Kidney (tissue), 14 donors: ENCODE results near the gene HSPG2. TPM values are rescaled to one million over a fixed set of nuclear protein-coding genes. Genes with fewer than 3 reads are reported as not detected.

Source experiments
- DNase-seq, 5 donors: peaks; one replicate each; pipeline ENCODE4 v3.0.0-alpha.2; 2013 to 2020
- FAIRE-seq: peaks from 2 replicates; lab custom pipeline; 2012; peaks lifted over from hg19 to GRCh38; lab: Jason Lieb, UNC
- H3K27ac ChIP-seq, 2 donors: one replicate each; pipeline ENCODE4 v1.7.0; 2013; ENCODE audit warnings: low read depth in 2 of 2, low read length in 2 of 2, inconsistent platforms in 1 of 2
- H3K27me3 ChIP-seq: one replicate; pipeline ENCODE4 v1.7.1; 2013; ENCODE audit warnings: low read length, inconsistent platforms; ENCODE audit not compliant: control insufficient read depth, insufficient read depth
- H3K36me3 ChIP-seq, 3 donors: one replicate each; pipeline versions ENCODE4 v1.7.0 to v1.7.1; 2013; ENCODE audit warnings: low read length in 3 of 3, control low read depth in 1 of 3, inconsistent platforms in 1 of 3; ENCODE audit not compliant: insufficient read depth in 3 of 3, control insufficient read depth in 2 of 3
- H3K4me1 ChIP-seq, 3 donors: one replicate each; pipeline versions ENCODE4 v1.7.0 to v1.7.1; 2013; ENCODE audit warnings: low read length in 3 of 3, inconsistent platforms in 1 of 3, low read depth in 1 of 3; ENCODE audit not compliant: control insufficient read depth in 2 of 3, insufficient read depth in 2 of 3
- H3K4me3 ChIP-seq, 3 donors: one replicate each; pipeline versions ENCODE4 v1.7.0 to v1.8.1; 2013; ENCODE audit warnings: low read length in 3 of 3, control low read depth in 1 of 3, inconsistent platforms in 1 of 3
- H3K9ac ChIP-seq, 3 donors: one replicate each; pipeline versions ENCODE4 v1.7.0 to v1.7.1; 2013; ENCODE audit warnings: low read length in 3 of 3, control low read depth in 1 of 3, inconsistent platforms in 1 of 3
- H3K9me3 ChIP-seq, 3 donors: one replicate each; pipeline versions ENCODE4 v1.7.0 to v1.7.1; 2013; ENCODE audit warnings: low read length in 3 of 3, control low read depth in 1 of 3, inconsistent platforms in 1 of 3; ENCODE audit not compliant: control insufficient read depth in 2 of 3, insufficient read depth in 1 of 3
- CTCF ChIP-seq: IDR thresholded peaks from 3 replicates; pipeline ENCODE4 v1.5.1; 2012; ENCODE audit warnings: mild to moderate bottlenecking, moderate library complexity, borderline replicate concordance; ENCODE audit not compliant: insufficient read depth; ENCODE audit errors: extremely low read depth
- intact Hi-C: fragments of 100-400 bp; cut with DNase I; formaldehyde crosslinking; loops from one replicate; pipeline ENCODE4 v1.11.1; 2022
- polyA plus RNA-seq: library from polyadenylated mRNA; stranded (reverse); fragments of 350-450 nt; fragmentation: Illumina TruSeq; extraction: RNeasy Lipid Tissue Mini Kit (QIAGEN cat#74804); gene quantifications from one replicate; pipeline ENCODE4 v1.2.3, GENCODE V29; 2014; ENCODE audit warnings: low read depth, low replicate concordance; ENCODE audit not compliant: insufficient read depth
- total RNA-seq: library from RNA; stranded (reverse); fragmentation: NEBNext Ultra II Directional; extraction: Animal tissue kit (Norgen Biotek cat#: 25700); gene quantifications from one replicate; pipeline ENCODE4 v1.2.1, GENCODE V29; 2021
- donor health status: control.
- donor health status: control.
- donor health status: control.
- donor health status: control.
- donor health status: control.
- donor health status: DM: yes; HTN: yes; CAD: no.
- donor health status: Normal renal cell carcinoma (clear cell type).

Gene HSPG2
- total and polyA plus RNA-seq, 2 donors from 2014 or later = 60.4 to 510 TPM

- DNase-seq (no peak), FAIRE-seq (no peak)
- Histone ChIP-seq H3K4me3 (no peak overlapping the region), H3K9ac (no peak overlapping the region), H3K4me1 (peaks cover 0 to 3% (median 0%) of the 10 kb centered on the region in 3 donors), H3K27ac (no peak overlapping the region), H3K27me3 (no peaks in the 10 kb centered on the region), H3K9me3 (no peaks in the 10 kb centered on the region), H3K36me3 (peaks cover 3 to 19% (median 6%) of the 10 kb centered on the region in 3 donors)
- intact Hi-C loops = no loop called here
- no peak for TF ChIP-seq CTCF
Measured at GRCh38 chr1:21866707-21867043, 70.4 kb downstream of the HSPG2 start.

GRCh38 chr1:21865943-21866706 lies 71.0 kb downstream of the HSPG2 start:
- intact Hi-C loops = no loop called here
- Histone ChIP-seq H3K27ac (no peak overlapping the region), H3K9ac (no peak overlapping the region), H3K4me3 (no peak overlapping the region), H3K4me1 (peaks cover 0 to 3% (median 0%) of the 10 kb centered on the region in 3 donors), H3K9me3 (no peaks in the 10 kb centered on the region), H3K27me3 (no peaks in the 10 kb centered on the region), H3K36me3 (peaks cover 5 to 21% (median 7%) of the 10 kb centered on the region in 3 donors)
- FAIRE-seq (no peak), DNase-seq (peak in 4 of 5 donors; percentile 57 to 74 (median 61))
- no peak for TF ChIP-seq CTCF

- Histone ChIP-seq H3K36me3 (peaks cover 5 to 27% (median 11%) of the 10 kb centered on the region in 3 donors), H3K4me3 (no peak overlapping the region)
Measured at GRCh38 chr1:21865609-21865942, 71.5 kb downstream of the HSPG2 start.

More at GRCh38 chr1:21865609-21865942, 71.5 kb downstream of the HSPG2 start:
- intact Hi-C loops = no loop called here
- no peak for TF ChIP-seq CTCF
- no peak overlapping the region for H3K9ac ChIP-seq
- H3K27me3 ChIP-seq = no peaks in the 10 kb centered on the region
- peaks cover 0 to 3% (median 0%) of the 10 kb centered on the region in 3 donors for H3K4me1 ChIP-seq
- no peaks in the 10 kb centered on the region for H3K9me3 ChIP-seq
- DNase-seq (no peak), FAIRE-seq (no peak)
- no peak overlapping the region for H3K27ac ChIP-seq
